Stimulated activated CD4-positive, alpha-beta T cell treated with anti-CD3 and anti-CD28 coated beads, TNF-alpha, amount 100 ng/mL, for 48 hours (primary cell): ENCODE measurements around the gene OSMR.
"Not testable (repeated sequence)": the region's sequence is repeated elsewhere in the genome, so short reads cannot be mapped to it uniquely, and the experiment has no call there.

Experiments used
- DNase-seq, 3 donors: peaks; one replicate each; pipeline ENCODE4 v3.0.0-alpha.2; 2020; ENCODE audit warnings: low read depth in 3 of 3

OSMR gene

DNA sequence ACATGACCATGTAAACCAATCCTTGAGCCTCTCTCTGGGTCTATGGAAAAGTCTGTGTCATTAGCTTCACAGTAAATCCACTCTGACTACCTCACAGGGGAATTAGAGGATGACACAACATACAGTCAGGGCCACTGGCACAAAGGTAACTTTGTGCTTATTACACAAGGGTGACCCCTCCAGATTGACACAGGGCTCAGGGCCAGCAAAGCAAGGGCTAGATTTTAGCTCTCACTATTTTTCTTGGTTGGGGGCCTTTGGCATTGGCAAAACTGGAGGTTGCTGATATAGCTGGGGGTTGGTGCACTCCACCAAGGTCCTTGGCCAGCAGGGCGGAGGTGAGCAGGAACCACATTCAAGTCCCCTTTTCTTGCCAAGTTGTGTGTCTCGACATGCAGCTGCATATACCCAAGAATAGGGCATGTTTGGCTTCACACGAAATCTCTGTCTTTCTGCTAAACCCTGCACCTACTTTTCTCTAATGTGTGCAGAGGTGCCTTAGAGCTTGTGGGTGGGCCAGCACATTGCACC lies 15.2 kb upstream of the OSMR start:
- no peak for DNase-seq

DNA sequence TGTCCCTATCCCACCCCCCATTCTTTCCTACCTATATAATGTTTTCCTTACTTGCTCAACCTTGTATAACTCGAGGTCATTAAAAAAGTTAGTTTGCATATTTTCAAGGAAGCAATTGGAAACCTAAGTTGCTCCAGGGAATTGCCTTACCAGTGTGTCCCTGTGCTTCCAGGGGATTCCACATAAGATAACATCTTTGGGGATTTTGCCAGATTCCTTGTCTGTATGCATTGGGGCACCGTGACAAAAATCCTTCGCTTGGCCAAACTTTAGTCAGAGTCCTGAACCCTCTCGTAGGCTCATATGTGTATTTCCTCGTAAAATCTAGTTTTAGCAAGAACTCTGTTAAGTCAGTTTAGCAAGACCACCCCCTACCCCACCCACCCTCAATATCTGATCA lies 14.7 kb upstream of the OSMR start:
- DNase-seq, result no peak

DNA sequence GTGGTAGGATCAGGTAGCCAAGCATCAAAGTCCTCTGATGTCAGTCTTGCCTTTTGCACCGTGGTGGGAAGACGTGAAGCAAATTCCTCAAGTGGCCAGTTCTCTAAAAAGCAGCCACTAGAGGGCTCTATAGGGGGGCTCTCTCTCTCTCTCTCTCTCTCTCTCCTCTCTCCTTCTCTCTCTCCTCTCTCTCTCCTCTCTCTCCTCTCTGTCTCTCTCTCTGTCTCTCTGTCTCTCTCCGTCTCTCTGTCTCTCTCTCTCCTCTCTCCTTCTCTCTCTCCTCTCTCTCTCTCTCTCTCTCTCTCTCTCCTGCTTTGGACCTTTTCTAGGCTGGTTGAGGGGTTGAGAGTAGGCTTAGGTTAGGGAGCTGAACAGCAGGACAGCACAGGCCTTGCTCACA lies 13.9 kb upstream of the OSMR start:
- DNase-seq, result no peak

DNA sequence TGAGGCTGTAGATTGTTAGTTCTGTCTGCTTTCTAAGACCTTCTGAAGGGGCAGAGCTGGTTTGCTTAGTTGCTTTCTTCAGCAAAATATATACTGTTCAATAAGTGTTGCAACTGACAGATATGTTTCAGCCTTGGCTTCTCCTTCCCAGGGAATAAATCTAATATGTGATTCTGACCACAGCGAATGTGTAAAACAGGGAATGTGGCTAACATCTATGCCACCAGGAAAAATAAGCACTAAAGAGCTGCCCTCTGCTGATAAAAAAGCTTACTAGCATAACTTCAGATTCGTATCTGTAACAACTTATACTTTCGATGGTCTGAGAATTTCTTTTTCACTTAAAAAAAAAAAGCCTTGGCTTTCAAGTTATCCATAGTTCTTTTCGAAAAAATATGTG lies 13.0 kb upstream of the OSMR start:
- no peak for DNase-seq

DNA sequence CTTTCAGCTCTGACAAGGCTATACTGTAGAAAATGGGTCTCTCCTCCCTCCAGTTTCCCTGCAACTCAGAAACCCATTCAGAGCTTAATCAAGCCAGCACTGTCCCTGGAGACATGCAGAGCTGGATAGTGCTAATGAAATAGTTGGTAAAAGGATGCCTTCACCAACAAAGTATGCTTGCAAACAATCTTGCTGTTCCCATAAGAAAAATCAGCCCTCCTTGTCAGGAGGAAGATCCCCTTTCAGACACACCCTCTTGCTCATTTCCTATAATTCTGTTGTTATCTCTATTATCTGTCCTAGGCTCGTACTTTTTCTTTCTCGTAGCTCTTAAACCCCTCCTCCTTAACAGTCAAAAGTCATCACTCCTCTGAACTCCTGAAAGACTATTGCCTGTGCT lies 9.9 kb upstream of the OSMR start:
- no peak for DNase-seq

DNA sequence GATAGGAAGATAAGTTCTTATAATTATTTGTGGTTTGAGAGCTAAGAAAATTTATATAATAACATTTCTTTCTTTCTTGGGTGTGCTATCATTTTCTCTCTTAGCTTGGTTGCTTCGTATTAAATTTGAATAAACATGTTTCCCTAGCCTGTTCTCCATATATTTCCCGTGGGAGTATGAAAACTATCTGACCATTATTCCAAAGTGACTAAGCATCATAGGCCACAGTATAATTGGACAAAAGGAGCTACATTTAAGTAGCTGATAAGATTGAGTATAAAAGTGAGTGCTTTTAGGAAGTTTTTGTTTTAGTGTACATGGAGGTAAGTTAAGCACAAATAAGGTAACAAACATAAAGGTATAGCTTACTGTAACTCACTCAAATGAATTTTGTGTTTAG lies 8.4 kb upstream of the OSMR start:
- DNase-seq, result no peak

DNA sequence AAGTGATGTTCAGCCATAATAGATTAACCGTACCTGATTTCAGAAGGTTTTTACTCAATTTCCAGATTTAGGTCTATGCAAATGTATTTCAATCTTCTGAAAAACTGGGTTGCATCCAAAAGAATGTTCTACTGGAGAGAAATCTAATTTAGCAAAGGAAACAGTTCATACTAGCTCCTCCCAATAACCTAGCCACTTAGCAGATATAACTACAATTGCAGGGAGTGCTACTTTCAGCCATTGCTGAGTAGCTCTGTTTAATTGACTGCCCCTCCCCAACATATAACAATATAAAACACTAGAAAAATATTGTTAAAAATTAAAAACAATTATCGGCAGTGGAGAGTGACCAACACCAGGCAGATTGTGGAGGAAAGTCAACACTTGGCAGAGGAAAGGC lies 7.9 kb upstream of the OSMR start:
- DNase-seq, result no peak

DNA sequence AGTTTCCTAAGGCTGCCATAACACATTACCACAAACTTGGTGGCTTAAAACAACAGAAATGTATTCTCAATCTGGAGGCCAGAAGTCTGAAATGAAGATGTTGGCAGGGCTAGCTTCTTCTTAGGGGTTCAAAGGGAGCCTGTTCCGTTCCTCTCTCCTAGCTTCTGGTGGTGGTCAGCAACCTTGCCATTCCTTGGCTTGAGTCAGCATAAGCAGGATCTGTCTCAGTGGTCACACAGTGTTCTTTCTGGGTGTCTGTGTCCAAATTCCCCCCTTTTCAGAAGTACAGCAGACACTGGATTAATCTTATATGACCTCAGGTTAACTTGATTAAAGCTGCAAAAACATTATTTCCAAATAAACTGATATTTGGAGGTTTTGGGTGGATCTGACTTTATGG lies 2.1 kb upstream of the OSMR start:
- DNase-seq, result no peak

DNA sequence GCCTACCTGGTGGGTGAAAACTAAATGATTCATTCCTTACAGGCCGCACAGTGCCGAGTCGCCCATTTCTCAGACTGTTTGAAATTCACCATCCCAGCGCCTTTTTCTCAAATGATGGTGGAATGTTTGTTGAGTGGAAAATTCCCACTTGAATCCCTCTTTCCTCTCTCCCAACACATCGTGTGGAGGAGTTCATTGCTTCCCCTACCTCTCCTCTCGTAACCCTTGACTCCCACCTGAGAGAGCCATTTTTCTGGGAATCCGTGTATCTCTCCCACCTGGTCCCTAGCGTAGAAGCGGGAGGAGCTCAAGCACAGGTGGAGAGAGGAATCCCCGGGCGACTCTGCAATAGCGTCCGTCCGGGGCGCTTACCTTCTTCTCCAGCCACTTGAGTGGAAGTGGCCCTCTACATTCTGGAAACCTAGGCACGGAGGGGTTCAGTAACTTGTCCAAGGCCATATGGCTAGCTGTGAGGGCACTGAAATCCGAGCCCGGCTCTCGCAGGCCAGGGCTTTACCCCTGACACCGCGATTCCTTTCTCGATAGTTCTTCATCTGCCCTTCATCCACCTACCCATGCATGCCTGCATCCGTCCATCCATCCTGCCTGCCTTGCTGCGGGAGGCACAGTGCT lies 683 bp downstream of the OSMR start:
- DNase-seq, result no peak

DNA sequence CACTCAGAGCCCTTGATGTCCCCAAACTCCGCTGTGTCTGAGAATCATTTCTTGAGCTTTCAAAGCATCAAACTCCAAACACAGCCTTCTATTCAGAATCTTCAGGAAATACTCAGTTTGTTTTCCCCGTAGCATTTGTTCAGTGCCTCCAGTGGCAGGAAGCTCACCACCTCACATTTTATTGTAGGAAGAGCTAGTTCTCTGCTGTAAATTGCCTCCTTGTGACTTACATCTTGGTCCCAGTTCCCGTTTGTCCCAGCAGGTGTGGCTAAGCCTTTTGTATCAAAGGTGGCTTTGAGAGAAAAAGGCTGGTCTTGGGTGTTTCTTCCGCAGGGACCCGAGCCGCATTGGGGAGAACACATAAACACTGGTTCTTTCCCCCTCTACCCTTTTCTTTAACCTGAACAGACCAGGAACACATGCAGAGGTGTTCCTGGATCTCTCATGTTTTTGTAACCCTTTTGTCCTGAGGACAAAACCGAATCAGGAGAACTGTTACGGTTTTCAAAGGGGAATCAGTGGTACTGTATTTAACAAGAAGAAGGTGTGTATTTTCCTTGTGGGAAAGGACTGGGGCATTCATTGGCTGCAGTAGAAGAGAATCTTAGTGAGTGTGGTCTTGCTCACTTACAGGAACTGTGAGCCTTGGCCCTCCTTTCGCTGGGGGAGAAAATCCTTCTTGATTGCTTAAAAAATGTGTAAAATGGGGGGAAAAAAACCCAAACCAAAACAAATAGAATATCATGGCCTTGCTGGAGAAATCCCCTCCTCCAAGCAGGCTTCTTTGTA lies 1.9 kb downstream of the OSMR start:
- no peak for DNase-seq

DNA sequence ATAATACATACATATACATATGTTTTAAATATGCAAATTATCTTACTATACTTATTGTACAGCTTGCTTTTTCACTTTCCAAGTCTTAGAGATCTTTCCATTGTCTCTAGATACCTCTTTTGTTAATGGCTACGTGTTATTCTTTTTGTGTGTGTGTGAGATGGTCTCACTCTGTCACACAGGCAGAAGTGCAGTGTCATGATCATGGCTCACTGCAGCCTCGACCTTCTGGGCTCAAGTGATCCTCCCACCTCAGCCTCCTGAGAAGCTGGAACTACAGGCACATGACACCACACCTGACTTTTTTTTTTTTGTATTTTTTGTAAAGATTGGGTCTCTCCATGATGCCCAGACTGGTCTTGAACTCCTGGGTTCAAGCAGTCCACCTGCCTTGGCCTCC lies 2.8 kb downstream of the OSMR start:
- DNase-seq, result no peak

DNA sequence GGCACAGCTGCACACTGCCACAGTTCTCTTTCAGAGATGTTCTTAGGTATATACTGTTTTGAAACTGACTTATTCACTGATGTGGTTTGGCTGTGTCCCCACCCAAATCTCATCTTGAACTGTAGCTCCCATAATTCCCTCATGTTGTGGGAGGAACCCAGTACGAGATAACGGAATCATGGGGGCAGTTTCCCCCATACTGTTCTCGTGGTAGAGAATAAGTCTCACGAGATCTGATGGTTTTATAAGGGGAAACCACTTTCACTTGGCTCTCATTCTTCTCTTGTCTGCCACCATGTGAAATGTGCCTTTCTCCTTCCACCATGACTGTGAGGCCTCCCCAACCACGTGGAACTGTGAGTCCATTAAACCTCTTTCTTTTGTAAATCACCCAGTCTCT lies 5.8 kb downstream of the OSMR start:
- not testable (repeated sequence) for DNase-seq

DNA sequence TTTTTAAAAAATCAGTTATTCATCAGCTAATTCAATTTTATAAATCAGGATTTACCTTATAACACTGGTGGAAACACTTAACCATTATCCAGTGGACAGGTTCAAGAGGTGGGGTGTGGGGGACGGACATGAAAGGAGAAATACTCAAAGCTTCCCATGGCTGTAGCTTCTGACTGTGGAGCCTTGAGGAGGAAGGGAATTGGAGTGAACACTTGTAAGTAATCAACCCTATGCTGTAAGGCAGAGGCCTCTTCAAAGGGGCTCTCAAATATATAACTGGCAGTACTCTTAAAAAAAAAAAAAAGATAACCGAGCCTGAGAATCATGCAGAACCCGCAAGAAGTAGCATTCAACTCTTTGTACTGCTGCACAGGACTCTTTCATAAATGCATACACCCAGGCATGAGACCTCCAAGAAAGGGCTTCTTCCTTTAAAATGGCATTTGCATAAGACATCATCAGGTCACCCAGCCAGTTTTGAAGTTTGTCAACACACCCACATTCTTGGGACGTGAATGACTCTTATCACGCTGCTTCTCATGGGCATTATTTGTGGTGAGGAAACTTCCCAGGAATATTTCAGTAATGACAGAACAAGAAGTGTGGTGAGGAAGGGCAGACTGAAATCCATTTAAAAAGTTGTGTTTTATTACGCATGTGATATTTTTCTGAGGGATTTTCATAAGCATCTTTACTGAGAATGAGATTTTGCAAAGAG lies 8.1 kb downstream of the OSMR start:
- DNase-seq, result no peak

DNA sequence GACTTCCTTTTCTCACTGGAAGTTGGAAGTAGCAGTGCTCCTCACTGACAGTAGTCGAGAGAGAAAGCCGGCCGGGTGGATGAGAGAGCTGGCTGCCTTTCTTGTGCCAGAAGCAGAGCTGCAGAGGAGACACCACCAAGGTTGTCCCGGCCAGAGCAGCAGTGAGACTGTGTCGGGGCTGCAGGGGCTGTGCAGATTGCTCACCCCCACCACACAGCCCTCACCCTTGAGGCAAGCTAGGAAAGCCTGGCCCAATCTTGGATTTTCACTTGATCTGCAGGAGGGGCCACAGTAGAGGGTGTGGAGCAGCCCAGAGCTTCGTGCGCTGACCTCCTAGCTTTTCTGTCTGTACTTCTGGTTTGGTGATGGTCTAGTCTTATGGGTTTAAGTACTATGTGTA lies 9.1 kb downstream of the OSMR start:
- no peak for DNase-seq

DNA sequence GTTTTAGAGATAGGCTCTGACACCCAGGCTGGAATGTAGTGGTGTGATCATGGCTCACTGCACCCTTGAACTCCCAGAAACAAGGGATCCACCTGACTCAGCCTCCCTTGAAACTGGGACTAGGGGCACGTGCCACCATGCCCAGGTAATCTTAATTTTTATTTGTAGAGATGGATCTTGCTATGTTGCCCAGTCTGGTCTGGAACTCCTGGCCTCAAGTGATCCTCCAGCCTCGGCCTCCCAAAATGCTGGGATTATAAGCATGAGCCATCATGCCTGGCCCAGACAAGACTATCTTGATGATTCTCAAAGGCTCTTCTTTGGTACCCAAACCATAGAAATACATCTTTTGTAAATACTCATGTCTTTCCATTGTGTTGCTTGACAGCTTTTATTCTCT lies 10.8 kb downstream of the OSMR start:
- no peak for DNase-seq

DNA sequence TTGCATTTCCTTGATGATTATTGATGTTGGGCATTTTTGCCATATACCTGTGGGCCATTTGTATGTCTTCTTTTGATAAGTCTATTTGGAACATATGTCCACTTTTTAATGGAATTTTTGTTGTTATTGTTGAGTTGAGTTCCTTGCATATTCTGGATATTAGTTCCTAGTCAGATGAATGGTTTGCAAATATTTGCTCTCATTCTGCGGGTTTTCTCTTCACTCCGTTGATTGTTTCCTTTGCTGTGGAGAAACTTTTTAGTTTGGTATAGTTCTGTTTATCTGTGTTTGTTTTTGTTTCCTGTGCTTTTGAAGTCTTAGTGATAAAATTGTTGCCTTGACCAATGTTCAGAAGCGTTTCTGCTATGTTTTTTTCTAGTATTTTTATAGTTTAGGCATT lies 13.0 kb downstream of the OSMR start:
- no peak for DNase-seq

DNA sequence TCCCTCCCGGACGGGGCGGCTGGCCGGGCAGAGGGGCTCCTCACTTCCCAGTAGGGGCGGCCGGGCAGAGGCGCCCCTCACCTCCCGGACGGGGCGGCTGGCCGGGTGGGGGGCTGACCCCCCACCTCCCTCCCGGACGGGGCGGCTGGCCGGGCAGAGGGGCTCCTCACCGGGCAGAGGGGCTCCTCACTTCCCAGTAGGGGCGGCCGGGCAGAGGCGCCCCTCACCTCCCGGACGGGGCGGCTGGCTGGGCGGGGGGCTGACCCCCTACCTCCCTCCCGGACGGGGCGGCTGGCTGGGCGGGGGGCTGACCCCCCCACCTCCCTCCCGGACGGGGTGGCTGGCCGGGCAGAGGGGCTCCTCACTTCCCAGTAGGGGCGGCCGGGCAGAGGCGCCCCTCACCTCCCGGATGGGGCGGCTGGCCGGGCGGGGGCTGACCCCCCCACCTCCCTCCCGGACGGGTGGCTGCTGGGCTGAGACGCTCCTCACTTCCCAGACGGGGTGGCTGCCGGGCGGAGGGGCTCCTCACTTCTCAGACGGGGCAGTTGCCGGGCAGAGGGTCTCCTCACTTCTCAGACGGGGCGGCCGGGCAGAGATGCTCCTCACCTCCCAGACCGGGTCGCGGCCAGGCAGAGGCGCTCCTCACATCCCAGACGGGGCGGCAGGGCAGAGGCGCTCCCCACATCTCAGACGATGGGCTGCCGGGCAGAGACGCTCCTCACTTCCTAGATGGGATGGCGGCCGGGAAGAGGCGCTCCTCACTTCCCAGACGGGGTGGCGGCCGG lies 16.4 kb downstream of the OSMR start:
- not testable (repeated sequence) for DNase-seq

DNA sequence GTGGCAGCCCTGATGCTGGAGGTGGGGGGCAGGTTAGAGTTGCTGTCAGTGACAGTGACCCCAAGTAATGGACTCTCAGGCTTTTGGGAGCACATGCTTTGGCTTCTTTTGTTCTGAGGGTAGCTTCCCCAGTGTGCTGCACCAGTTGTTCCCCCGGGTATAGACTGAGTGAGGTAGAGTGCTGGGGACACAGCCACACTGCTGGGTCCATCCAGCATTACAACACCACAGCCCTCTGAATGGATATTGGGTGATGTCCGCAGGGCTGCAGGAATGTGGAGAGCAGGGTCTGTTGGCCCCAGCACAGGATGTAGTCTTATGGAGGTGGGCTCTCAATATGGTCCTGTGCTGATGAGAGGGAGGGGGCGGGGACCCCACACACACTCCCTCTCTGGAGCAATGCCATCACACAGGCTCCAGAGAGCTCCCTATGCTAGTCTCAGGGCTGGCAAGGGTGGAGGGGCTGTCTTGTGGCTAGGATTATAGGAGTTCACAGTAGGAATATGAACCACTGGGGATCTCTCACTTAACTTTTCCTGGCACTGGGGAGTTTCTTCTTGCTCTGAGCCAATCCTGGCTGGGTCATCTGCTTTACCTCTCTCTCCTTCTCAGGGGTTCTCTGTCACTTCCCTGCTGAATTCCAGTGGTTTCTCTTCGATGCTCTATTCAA lies 20.7 kb downstream of the OSMR start:
- DNase-seq, result no peak

DNA sequence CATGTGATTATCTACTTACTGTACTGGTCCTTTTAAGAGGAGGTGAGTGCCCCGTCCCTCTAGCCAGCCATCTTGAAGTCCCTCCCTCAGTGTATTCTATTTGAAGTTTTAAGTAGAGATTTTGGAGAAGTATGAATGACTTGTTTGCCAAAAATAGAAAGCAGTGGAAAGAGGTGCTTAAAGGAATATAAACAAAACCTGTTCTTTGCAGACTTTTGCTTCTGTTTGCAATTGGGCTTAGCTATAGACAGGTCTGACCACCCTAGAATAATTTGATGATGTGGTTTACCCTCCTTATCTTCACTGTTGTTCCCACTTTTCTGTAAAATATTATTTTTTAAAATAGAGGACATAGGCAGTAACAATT lies 21.2 kb downstream of the OSMR start:
- no peak for DNase-seq

DNA sequence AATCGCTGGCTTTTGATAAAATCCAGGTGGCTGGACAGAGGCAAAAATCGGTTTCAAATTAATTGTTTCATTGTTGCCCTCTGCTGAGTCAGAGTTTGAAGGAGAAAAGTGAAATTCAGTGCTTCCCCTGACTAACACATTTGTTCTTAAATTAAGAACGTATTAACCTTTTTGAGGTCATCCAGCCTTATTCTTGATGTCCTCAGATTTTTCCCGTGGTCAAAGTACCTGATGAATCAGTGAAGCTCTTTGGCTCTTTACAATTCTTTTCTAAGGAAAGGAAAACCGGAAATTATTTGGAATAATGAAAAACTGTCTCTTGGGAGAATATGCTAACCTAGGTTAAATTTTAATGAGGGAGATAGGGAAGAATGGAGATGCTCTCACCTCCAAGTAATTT lies 21.6 kb downstream of the OSMR start:
- no peak for DNase-seq

DNA sequence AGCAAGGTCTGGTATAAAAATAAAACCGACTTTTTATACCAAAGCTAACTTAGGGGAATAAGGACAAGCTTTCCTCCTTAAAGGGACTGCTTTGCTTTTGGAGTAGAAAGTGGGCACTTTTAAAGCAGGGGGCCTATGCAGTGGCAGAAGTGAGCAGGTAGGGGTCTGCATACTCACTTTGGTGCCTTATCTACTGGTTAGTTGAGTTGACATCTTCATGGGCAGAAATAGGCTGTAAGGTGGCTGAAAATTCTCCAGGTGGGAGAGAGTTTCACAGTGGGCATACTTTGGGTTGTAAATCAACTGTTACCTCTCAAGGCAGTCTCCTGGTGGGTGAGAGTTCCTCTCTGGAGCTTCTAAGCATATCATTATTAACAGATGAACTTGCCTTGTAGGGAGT lies 24.8 kb downstream of the OSMR start:
- DNase-seq, result no peak
